Measurements from ENCODE around the gene CCRL2. TPM values are rescaled to one million over a fixed set of nuclear protein-coding genes. Genes with fewer than 3 reads are reported as not detected.

CCRL2 gene
- total RNA-seq, 1 experiment from 2014 or later: not detected

- Histone ChIP-seq H2BK5ac (ENCODE audit: insufficient read length, low read length) (no peak overlapping the region), H3K9ac (ENCODE audit: extremely low read depth, insufficient read length, low read length) (no peak overlapping the region), H3K23me2 (ENCODE audit: insufficient read length, low read depth, low read length, poor library complexity, severe bottlenecking) (no peaks in the 10 kb centered on the region), H4K20me1 (ENCODE audit: control insufficient read depth, insufficient read depth, insufficient read length) (no peaks in the 10 kb centered on the region), H3K79me1 (ENCODE audit: insufficient read depth, low read depth, low read length, poor library complexity, severe bottlenecking) (no peaks in the 10 kb centered on the region), H3K4me1 (ENCODE audit: insufficient read depth, low read length) (peaks cover 8% of the 10 kb centered on the region; the same call in 1 of the 2 replicates), H2BK12ac (ENCODE audit: insufficient read length, low read depth, low read length) (no peak overlapping the region), H3K18ac (ENCODE audit: insufficient read length, low read depth, low read length) (no peak overlapping the region), H4K5ac (ENCODE audit: insufficient read length, low read depth, low read length) (no peak overlapping the region), H2AK5ac (ENCODE audit: insufficient read length, low read length) (no peak overlapping the region), H3K23ac (ENCODE audit: insufficient read length, low read depth, low read length) (no peak overlapping the region), H3K79me2 (ENCODE audit: insufficient read depth, low read length) (no peaks in the 10 kb centered on the region), H2BK120ac (ENCODE audit: low read depth, low read length, poor library complexity, severe bottlenecking) (no peak overlapping the region), H3K4me2 (ENCODE audit: insufficient read depth, insufficient read length, low read length) (no peak overlapping the region), H4K91ac (ENCODE audit: insufficient read length, low read depth, low read length) (no peak overlapping the region), H2BK20ac (ENCODE audit: low read depth, low read length, poor library complexity, severe bottlenecking) (no peak overlapping the region), H2AFZ (ENCODE audit: low read length) (no peak overlapping the region), H3K56ac (ENCODE audit: insufficient read length, low read depth, low read length) (no peak overlapping the region), H3K27ac (ENCODE audit: insufficient read length, low read depth, low read length) (no peak overlapping the region), H2BK15ac (ENCODE audit: low read depth, low read length) (no peak overlapping the region), H4K8ac (replicated peaks; ENCODE audit: insufficient read length, low read depth, low read length) (no peak overlapping the region), H3K14ac (ENCODE audit: insufficient read depth, low read length) (no peak overlapping the region), H3K9me3 (ENCODE audit: control insufficient read depth, low read depth, low read length) (no peaks in the 10 kb centered on the region), H3K4ac (ENCODE audit: low read depth, low read length) (no peak overlapping the region), H3T11ph (ENCODE audit: low read length) (no peak overlapping the region), H3K27me3 (ENCODE audit: insufficient read depth, low read length) (no peaks in the 10 kb centered on the region)
- no CpG with 5 or more reads among the region's 3 CpGs for WGBS (ENCODE audit: extremely low coverage, insufficient read length, low lambda C conversion rate)
- no peak for TF ChIP-seq CTCF (conservative IDR thresholded peaks at IDR 0.05)
- DNase-seq: no peak
- Mint-ChIP-seq H3K36me3 (ENCODE audit: insufficient read depth in 1 of 3, low read depth in 3 of 3) (no peaks in the 10 kb centered on the region), H3K4me1 (peaks cover 29 to 30% of the 10 kb centered on the region in 2 experiments), H3K4me3 (no peak overlapping the region), H3K9me3 (no peaks in the 10 kb centered on the region; a peak in 2 of 5 replicates), H3K27ac (peak overlapping the region in 1 of 3 experiments; percentile 37; a peak in 1 of 7 replicates), H3K27me3 (ENCODE audit: low read depth) (peaks cover 2% of the 10 kb centered on the region; the same call in 1 of the 2 replicates)
Observed at GRCh38 chr3:46381625-46382024, 25.4 kb upstream of the CCRL2 start.

Data from H9 (cell line).